ENCODE measurements around the gene TUBA4A.

Gene TUBA4A

GRCh38 chr2:219220652-219221402, 32.9 kb downstream of the TUBA4A start:
- no peak for TF ChIP-seq CTCF (IDR thresholded peaks at IDR 0.05; ENCODE audit: low read depth, low read length)

GRCh38 chr2:219219784-219220532, 33.8 kb downstream of the TUBA4A start:
- no peak overlapping the region for H3K4me3 ChIP-seq (ENCODE audit: low read depth, low read length)
- no peak for TF ChIP-seq CTCF (IDR thresholded peaks at IDR 0.05; ENCODE audit: low read depth, low read length)

More at GRCh38 chr2:219220652-219221402, 32.9 kb downstream of the TUBA4A start:
- no peak overlapping the region for H3K4me3 ChIP-seq (ENCODE audit: low read depth, low read length)

GRCh38 chr2:219218732-219219701, 34.7 kb downstream of the TUBA4A start, which contains the start of gene ABCB6:
ABCB6 (minus strand) TSS chr2:219218958; CDS start chr2:219218673, 285 bp downstream.
- TF ChIP-seq CTCF (IDR thresholded peaks at IDR 0.05; ENCODE audit: low read depth, low read length): no peak
- peak within 1 kb of the TSS; percentile 65 for H3K4me3 ChIP-seq (ENCODE audit: low read depth, low read length)

GRCh38 chr2:219218217-219218731, 35.4 kb downstream of the TUBA4A start:
- TF ChIP-seq CTCF (IDR thresholded peaks at IDR 0.05; ENCODE audit: low read depth, low read length): no peak
- peak overlapping the region; percentile 65 for H3K4me3 ChIP-seq (ENCODE audit: low read depth, low read length)

- no peak for TF ChIP-seq CTCF (IDR thresholded peaks at IDR 0.05; ENCODE audit: low read depth, low read length)
Measured at GRCh38 chr2:219216535-219216915, 37.2 kb downstream of the TUBA4A start.

GRCh38 chr2:219215871-219216534, 37.7 kb downstream of the TUBA4A start:
- TF ChIP-seq CTCF (IDR thresholded peaks at IDR 0.05; ENCODE audit: low read depth, low read length): no peak
- H3K4me3 ChIP-seq (ENCODE audit: low read depth, low read length): no peak overlapping the region

More at GRCh38 chr2:219216535-219216915, 37.2 kb downstream of the TUBA4A start:
- no peak overlapping the region for H3K4me3 ChIP-seq (ENCODE audit: low read depth, low read length)
